Measurements from ENCODE around the gene TGFBR2.
A peak's percentile ranks its signal among the peaks of the same experiment; 100 is the strongest.

TGFBR2 gene

DNA sequence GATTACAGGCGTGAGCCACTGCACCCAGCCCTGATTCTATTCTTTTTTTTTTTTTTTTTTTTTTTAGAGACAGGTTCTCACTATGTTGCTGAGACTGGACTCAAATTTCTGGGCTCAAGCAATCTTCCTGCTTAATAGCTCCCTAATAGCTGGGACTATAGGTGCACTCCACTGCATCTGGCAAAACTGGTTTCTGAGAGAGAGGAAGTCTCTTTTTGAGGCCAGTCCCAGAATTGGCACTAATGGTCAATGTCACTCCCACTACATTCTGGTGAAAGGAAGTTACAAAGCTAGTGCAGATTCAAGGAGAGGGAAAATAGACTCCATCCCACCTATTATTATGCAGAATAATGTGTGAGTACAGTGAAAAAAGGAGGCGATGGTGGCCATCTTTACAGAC, 5.8 kb upstream of the TGFBR2 start:
- H3K4me3 ChIP-seq (ENCODE audit: low read depth, low read length), result no peak overlapping the region
- TF ChIP-seq, protein P1, sequence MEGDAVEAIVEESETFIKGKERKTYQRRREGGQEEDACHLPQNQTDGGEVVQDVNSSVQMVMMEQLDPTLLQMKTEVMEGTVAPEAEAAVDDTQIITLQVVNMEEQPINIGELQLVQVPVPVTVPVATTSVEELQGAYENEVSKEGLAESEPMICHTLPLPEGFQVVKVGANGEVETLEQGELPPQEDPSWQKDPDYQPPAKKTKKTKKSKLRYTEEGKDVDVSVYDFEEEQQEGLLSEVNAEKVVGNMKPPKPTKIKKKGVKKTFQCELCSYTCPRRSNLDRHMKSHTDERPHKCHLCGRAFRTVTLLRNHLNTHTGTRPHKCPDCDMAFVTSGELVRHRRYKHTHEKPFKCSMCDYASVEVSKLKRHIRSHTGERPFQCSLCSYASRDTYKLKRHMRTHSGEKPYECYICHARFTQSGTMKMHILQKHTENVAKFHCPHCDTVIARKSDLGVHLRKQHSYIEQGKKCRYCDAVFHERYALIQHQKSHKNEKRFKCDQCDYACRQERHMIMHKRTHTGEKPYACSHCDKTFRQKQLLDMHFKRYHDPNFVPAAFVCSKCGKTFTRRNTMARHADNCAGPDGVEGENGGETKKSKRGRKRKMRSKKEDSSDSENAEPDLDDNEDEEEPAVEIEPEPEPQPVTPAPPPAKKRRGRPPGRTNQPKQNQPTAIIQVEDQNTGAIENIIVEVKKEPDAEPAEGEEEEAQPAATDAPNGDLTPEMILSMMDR (IDR thresholded peaks at IDR 0.05; ENCODE audit: borderline replicate concordance, insufficient read depth, low read depth, low read length), result no peak

DNA sequence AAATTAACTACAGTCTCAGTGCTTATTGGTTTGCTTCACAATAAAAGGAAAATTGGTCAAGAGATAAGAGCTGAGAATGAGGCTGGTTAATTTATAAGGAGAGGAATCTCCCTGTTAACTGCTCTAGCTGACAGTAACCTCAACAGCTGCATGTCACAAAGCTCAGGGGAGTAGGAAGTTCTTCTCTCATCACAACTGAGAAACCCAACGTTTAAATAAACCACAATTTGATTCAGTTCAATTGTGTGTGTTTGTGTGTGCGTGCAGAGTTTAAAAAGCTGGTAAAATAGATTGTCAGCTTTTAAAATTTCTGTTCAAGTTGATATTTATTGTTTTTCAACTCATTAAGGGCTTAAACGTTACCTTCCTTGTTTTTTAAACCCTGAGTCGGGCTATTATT, 3.5 kb upstream of the TGFBR2 start:
- TF ChIP-seq, protein P1 (IDR thresholded peaks at IDR 0.05; ENCODE audit: borderline replicate concordance, insufficient read depth, low read depth, low read length), result no peak
- no peak overlapping the region for H3K4me3 ChIP-seq (ENCODE audit: low read depth, low read length)

DNA sequence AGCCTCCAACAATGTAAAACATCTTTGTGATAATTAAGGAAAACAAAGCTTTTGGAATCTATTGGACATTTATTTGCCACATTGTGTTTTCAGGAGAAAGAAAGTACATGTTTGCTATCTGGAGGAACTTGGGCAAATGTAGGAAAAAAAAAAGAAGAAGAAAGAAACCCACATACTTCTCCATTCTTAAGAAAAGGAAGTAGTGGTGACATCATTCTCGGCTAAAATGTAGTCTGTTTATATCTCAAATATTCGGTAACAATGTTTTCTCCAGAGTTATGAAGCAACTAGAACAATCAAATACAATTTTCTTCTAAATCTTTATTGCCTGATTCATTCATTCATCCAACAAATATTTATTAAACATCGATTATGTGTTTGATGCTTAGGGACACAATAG, 2.3 kb upstream of the TGFBR2 start:
- no peak overlapping the region for H3K4me3 ChIP-seq (ENCODE audit: low read depth, low read length)
- TF ChIP-seq, protein P1 (IDR thresholded peaks at IDR 0.05; ENCODE audit: borderline replicate concordance, insufficient read depth, low read depth, low read length), result no peak

DNA sequence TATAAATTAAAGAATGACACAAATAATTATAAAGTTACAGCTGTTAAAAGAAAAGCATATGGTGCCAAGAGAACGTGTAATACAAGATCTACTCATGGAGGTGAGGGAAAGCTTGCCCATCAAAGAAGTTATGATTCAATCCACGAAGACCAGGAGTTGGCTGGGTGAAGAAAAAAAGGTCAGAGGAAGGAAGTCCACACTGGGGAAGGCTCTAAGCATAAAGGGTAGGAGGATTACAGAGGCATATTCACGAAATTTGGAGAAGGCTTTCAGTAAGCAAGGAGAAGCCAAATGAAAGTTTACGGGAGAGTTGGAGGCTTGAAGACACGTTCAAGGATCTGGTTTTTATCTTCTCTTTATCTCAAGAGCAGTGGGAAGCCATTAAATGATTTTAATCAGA, 1.8 kb upstream of the TGFBR2 start:
- H3K4me3 ChIP-seq (ENCODE audit: low read depth, low read length), result no peak overlapping the region
- TF ChIP-seq, protein P1 (IDR thresholded peaks at IDR 0.05; ENCODE audit: borderline replicate concordance, insufficient read depth, low read depth, low read length), result no peak

DNA sequence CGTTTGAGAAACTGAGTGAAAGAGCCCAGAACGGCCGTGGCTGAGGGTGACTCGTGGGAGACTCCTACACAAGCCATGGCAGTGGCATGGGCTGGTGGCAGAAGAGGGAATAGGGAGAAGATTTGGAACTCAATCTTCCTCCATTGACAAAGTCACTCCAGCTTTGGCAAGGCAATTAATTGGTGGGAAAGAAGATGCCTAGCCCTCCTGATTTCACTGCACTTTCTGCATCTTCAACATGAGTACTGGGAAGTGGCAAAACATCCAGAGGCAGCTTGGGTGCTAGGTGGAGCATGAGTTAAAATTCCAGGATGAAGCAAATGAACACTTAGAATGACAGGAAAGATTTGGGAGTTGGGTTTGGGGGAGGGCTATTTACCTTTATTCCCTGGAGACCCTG, 1.4 kb upstream of the TGFBR2 start:
- no peak overlapping the region for H3K4me3 ChIP-seq (ENCODE audit: low read depth, low read length)
- TF ChIP-seq, protein P1 (IDR thresholded peaks at IDR 0.05; ENCODE audit: borderline replicate concordance, insufficient read depth, low read depth, low read length), result no peak

DNA sequence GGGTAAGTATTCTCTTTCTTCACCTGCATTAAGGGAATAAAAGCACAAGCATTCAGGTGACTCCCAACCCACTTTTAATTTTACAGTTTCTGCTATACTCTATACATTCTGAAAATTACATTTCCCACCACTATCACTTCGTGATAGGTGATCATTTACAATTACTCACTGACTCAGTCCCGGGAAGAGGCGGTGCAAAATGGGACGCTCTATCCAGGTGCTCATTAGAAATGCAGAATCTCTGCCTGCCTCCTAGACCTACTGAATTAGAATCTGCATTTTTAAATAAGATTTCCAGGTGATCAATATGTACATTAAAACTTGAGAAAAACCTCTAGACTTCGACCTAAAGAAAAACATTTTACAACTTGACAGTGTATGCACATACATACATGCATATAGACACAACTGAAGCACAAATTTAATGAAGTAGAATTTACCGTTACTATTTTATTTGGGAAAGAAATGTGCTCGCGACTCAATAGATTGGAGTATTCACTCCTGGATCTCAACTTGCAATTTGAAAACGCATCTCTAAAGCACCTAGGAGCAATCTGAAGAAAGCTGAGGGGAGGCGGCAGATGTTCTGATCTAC, 598 bp upstream of the TGFBR2 start:
- no peak overlapping the region for H3K4me3 ChIP-seq (ENCODE audit: low read depth, low read length)
- TF ChIP-seq, protein P1 (IDR thresholded peaks at IDR 0.05; ENCODE audit: borderline replicate concordance, insufficient read depth, low read depth, low read length), result no peak

DNA sequence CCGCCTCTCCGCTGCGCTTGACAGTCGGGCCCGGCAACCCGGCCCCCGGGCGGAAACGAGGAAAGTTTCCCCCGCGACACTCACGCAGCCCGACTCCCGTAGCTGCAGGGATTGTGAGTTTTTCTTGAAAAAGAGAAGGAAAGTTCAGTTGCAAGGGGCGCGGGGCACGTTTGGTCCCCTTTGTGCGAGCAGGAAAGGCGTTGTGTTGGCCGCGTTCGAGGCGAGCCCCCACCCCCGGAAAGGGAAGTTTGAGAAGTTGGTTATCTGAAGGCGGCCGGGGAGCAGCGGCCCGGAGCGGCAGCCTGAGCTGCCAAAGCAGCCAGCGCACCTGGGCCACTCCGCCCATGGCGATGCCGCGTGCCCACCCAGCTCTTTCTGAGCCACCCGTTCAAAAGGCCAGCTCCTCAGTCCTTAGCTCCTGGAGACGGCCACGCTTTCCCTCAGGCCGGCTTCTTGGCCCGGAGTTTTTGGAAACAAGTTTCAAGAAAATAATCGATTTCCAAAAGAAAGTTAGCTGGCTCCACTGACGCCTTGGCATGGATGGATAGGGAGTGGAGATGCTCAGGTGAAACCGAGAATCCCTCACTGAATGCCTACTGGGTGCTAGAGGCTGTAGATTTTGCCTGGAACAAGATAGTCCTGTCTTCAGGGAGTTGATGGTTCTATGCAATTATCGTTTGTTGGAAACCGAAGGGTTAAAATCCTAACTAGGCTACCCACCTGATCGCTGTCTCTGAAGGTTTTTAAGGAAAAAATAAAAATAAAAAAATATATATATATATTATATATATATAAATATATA, 832 bp downstream of the TGFBR2 start:
- TF ChIP-seq, protein P1 (IDR thresholded peaks at IDR 0.05; ENCODE audit: borderline replicate concordance, insufficient read depth, low read depth, low read length), result no peak
- H3K4me3 ChIP-seq (ENCODE audit: low read depth, low read length), result peak overlapping the region; percentile 54
